ENCODE data around the gene SMIM14.

Gene SMIM14

GRCh38 chr4:39597695-39598381 is 40.8 kb downstream of the SMIM14 start:
- Histone ChIP-seq H3K36me3 (ENCODE audit: control insufficient read depth, insufficient read depth, low read length) (no peaks in the 10 kb centered on the region), H3K4me3 (ENCODE audit: extremely low read depth, insufficient read depth, low read length, poor library complexity, severe bottlenecking) (no peak overlapping the region), H3K4me1 (ENCODE audit: control insufficient read depth, insufficient read depth, low read length, poor library complexity, severe bottlenecking) (no peaks in the 10 kb centered on the region), H3K27ac (ENCODE audit: low read depth, low read length, severe bottlenecking) (no peak overlapping the region), H3K9me3 (ENCODE audit: control insufficient read depth, low read length) (no peaks in the 10 kb centered on the region)
- WGBS, 2 experiments (ENCODE audit: insufficient coverage in 2 of 2): 78 to 100% methylated on average over 1 to 2 of the region's 3 CpGs

GRCh38 chr4:39596971-39597370 is 41.7 kb downstream of the SMIM14 start:
- 67 to 100% methylated on average over 1 to 2 of the region's 3 CpGs for WGBS, 2 experiments (ENCODE audit: insufficient coverage in 2 of 2)
- no peak overlapping the region for H3K27ac ChIP-seq (ENCODE audit: low read depth, low read length, severe bottlenecking)
- no peaks in the 10 kb centered on the region for H3K4me1 ChIP-seq (ENCODE audit: control insufficient read depth, insufficient read depth, low read length, poor library complexity, severe bottlenecking)
- H3K4me3 ChIP-seq (ENCODE audit: extremely low read depth, insufficient read depth, low read length, poor library complexity, severe bottlenecking): no peak overlapping the region
- no peaks in the 10 kb centered on the region for H3K36me3 ChIP-seq (ENCODE audit: control insufficient read depth, insufficient read depth, low read length)
- no peaks in the 10 kb centered on the region for H3K9me3 ChIP-seq (ENCODE audit: control insufficient read depth, low read length)

DNA sequence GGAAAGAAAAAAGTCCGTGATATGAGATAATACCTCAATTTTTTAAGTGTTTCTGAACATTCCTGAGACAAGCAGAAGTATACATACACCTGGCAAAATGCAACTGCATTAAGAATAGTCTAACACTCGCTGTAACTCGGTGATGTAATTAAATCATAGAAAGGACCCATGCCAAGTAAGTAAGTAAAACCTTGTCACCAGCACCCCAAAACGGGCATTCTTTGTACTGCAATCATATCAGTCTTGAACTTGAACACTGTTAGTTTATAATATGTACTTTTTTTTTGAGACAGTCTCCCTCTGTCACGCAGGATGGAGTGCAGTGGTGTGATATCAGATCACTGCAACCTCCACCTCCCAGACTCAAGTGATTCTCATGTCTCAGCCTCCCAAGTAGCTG is 47.4 kb downstream of the SMIM14 start:
- WGBS, 2 experiments (ENCODE audit: insufficient coverage in 2 of 2): 87 to 93% methylated on average over 2 to 4 of the region's 5 CpGs
- no peak overlapping the region for H3K4me3 ChIP-seq (ENCODE audit: extremely low read depth, insufficient read depth, low read length, poor library complexity, severe bottlenecking)

GRCh38 chr4:39587881-39588280 is 50.8 kb downstream of the SMIM14 start:
- Histone ChIP-seq H3K36me3 (ENCODE audit: control insufficient read depth, insufficient read depth, low read length) (no peaks in the 10 kb centered on the region), H3K4me1 (ENCODE audit: control insufficient read depth, insufficient read depth, low read length, poor library complexity, severe bottlenecking) (no peaks in the 10 kb centered on the region), H3K9me3 (ENCODE audit: control insufficient read depth, low read length) (no peaks in the 10 kb centered on the region), H3K4me3 (ENCODE audit: extremely low read depth, insufficient read depth, low read length, poor library complexity, severe bottlenecking) (no peak overlapping the region), H3K27ac (ENCODE audit: low read depth, low read length, severe bottlenecking) (peak overlapping the region; percentile 13)
- 67 to 86% methylated on average over 1 of the region's 3 CpGs for WGBS, 2 experiments (ENCODE audit: insufficient coverage in 2 of 2)

More for the DNA sequence above, 47.4 kb downstream of the SMIM14 start:
- Histone ChIP-seq H3K27ac (ENCODE audit: low read depth, low read length, severe bottlenecking) (no peak overlapping the region), H3K9me3 (ENCODE audit: control insufficient read depth, low read length) (no peaks in the 10 kb centered on the region), H3K36me3 (ENCODE audit: control insufficient read depth, insufficient read depth, low read length) (no peaks in the 10 kb centered on the region), H3K4me1 (ENCODE audit: control insufficient read depth, insufficient read depth, low read length, poor library complexity, severe bottlenecking) (no peaks in the 10 kb centered on the region)

- peaks cover 4% of the 10 kb centered on the region for H3K4me1 ChIP-seq (ENCODE audit: control insufficient read depth, insufficient read depth, low read length, poor library complexity, severe bottlenecking)
- H3K36me3 ChIP-seq (ENCODE audit: control insufficient read depth, insufficient read depth, low read length): peaks cover 5% of the 10 kb centered on the region
- H3K27ac ChIP-seq (ENCODE audit: low read depth, low read length, severe bottlenecking): no peak overlapping the region
- WGBS, 2 experiments (ENCODE audit: insufficient coverage in 2 of 2): 80% methylated on average over 1 of the region's 5 CpGs; no CpG with 5 or more reads in 1 of the 2 experiments
- H3K9me3 ChIP-seq (ENCODE audit: control insufficient read depth, low read length): no peaks in the 10 kb centered on the region
- H3K4me3 ChIP-seq (ENCODE audit: extremely low read depth, insufficient read depth, low read length, poor library complexity, severe bottlenecking): no peak overlapping the region
Measured at GRCh38 chr4:39574946-39575345, 63.7 kb downstream of the SMIM14 start.

DNA sequence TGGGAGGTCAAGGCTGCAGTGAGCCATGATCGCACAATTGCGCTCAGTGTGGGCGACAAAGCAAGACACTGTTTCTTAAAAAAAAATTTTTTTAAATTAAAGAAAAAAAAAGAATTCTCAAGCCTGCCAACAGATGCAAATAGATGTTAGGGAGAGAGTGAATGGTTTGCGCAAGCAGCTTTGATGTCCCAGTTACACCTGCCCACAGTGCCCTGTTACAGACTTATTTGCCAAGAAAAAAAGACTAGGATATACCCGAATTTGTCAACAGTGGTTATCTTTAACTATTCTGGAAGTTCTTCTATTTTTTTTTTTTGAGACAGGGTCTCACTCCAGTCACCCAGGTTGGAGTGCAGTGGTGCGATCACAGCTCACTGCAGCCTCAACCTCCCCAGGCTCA is 67.2 kb downstream of the SMIM14 start:
- no peak overlapping the region for H3K27ac ChIP-seq (ENCODE audit: low read depth, low read length, severe bottlenecking)
- 75 to 90% methylated on average over 2 of the region's 6 CpGs for WGBS, 2 experiments (ENCODE audit: insufficient coverage in 2 of 2)
- H3K36me3 ChIP-seq (ENCODE audit: control insufficient read depth, insufficient read depth, low read length): peaks cover 5% of the 10 kb centered on the region
- no peaks in the 10 kb centered on the region for H3K9me3 ChIP-seq (ENCODE audit: control insufficient read depth, low read length)
- H3K4me3 ChIP-seq (ENCODE audit: extremely low read depth, insufficient read depth, low read length, poor library complexity, severe bottlenecking): no peak overlapping the region
- peaks cover 4% of the 10 kb centered on the region for H3K4me1 ChIP-seq (ENCODE audit: control insufficient read depth, insufficient read depth, low read length, poor library complexity, severe bottlenecking)

GRCh38 chr4:39571054-39571453 is 67.6 kb downstream of the SMIM14 start:
- H3K4me3 ChIP-seq (ENCODE audit: extremely low read depth, insufficient read depth, low read length, poor library complexity, severe bottlenecking): no peak overlapping the region
- peaks cover 5% of the 10 kb centered on the region for H3K36me3 ChIP-seq (ENCODE audit: control insufficient read depth, insufficient read depth, low read length)
- H3K4me1 ChIP-seq (ENCODE audit: control insufficient read depth, insufficient read depth, low read length, poor library complexity, severe bottlenecking): peaks cover 4% of the 10 kb centered on the region
- peaks cover 1% of the 10 kb centered on the region for H3K9me3 ChIP-seq (ENCODE audit: control insufficient read depth, low read length)
- WGBS, 2 experiments (ENCODE audit: insufficient coverage in 2 of 2): 83 to 100% methylated on average over 3 to 4 of the region's 4 CpGs
- H3K27ac ChIP-seq (ENCODE audit: low read depth, low read length, severe bottlenecking): no peak overlapping the region

DNA sequence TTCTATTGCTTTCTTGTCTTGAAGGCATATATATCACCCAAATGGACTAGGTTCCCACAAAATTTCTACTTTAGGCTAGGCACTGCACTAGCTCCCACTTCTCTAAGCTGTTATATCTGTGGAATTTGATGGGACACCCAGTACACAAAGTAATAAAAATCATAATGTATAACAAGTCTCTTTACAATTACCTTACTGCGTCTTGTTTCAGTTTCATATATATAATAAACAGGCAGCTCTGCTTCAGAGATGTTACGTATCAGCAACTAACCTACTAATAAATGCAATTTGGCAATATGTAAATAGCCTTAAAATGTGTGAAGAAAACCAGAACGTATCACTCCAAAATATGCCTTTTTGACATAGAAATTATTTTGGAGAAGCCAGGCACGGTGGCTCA is 69.5 kb downstream of the SMIM14 start:
- Histone ChIP-seq H3K4me1 (ENCODE audit: control insufficient read depth, insufficient read depth, low read length, poor library complexity, severe bottlenecking) (peaks cover 4% of the 10 kb centered on the region), H3K36me3 (ENCODE audit: control insufficient read depth, insufficient read depth, low read length) (peaks cover 18% of the 10 kb centered on the region), H3K9me3 (ENCODE audit: control insufficient read depth, low read length) (peaks cover 13% of the 10 kb centered on the region), H3K4me3 (ENCODE audit: extremely low read depth, insufficient read depth, low read length, poor library complexity, severe bottlenecking) (no peak overlapping the region), H3K27ac (ENCODE audit: low read depth, low read length, severe bottlenecking) (no peak overlapping the region)
- WGBS, 2 experiments (ENCODE audit: insufficient coverage in 2 of 2): 90 to 100% methylated on average over 1 of the region's 4 CpGs

GRCh38 chr4:39568805-39569204 is 69.9 kb downstream of the SMIM14 start:
- Histone ChIP-seq H3K4me1 (ENCODE audit: control insufficient read depth, insufficient read depth, low read length, poor library complexity, severe bottlenecking) (peaks cover 4% of the 10 kb centered on the region), H3K36me3 (ENCODE audit: control insufficient read depth, insufficient read depth, low read length) (peaks cover 19% of the 10 kb centered on the region), H3K27ac (ENCODE audit: low read depth, low read length, severe bottlenecking) (no peak overlapping the region), H3K4me3 (ENCODE audit: extremely low read depth, insufficient read depth, low read length, poor library complexity, severe bottlenecking) (no peak overlapping the region), H3K9me3 (ENCODE audit: control insufficient read depth, low read length) (peaks cover 13% of the 10 kb centered on the region)
- 100% methylated on average over 1 of the region's 3 CpGs; no CpG with 5 or more reads in 1 of the 2 experiments for WGBS, 2 experiments (ENCODE audit: insufficient coverage in 2 of 2)

DNA sequence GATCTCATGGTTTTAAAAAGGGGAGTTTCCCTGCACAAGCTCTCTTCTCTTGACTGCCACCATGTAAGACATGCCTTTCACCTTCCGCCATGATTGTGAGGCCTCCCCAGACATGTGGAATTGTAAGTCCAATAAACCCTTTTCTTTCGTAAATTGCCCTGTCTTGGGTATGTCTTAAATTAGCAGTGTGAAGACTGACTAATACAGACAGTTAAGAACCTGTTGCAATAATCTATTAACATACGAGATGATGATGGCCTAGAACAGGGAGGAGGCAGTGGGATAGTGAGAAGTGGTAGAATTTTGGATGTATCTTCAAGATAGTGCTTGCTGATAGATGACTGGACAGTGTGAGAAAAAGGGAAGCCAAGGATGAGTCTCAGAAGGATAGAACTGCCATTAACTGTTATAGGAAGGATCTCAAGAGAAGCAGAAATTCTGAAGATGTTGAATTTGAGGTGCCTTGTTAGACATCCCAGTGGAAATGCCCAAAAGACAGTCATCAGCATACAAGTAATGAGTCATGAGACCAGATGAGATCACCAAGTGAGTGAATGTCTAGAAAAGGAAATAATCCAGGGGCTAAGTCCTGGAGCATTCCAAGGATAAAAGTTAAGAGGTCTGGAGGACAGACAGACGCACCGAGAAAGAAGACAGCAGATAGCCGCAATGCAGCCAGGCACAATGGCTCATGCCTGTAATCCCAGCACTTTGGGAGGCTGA is 72.6 kb downstream of the SMIM14 start:
- H3K4me1 ChIP-seq (ENCODE audit: control insufficient read depth, insufficient read depth, low read length, poor library complexity, severe bottlenecking): peaks cover 2% of the 10 kb centered on the region
- no peak overlapping the region for H3K27ac ChIP-seq (ENCODE audit: low read depth, low read length, severe bottlenecking)
- 89 to 95% methylated on average over 4 to 5 of the region's 6 CpGs for WGBS, 2 experiments (ENCODE audit: insufficient coverage in 2 of 2)
- H3K36me3 ChIP-seq (ENCODE audit: control insufficient read depth, insufficient read depth, low read length): peaks cover 17% of the 10 kb centered on the region
- H3K4me3 ChIP-seq (ENCODE audit: extremely low read depth, insufficient read depth, low read length, poor library complexity, severe bottlenecking): no peak overlapping the region
- H3K9me3 ChIP-seq (ENCODE audit: control insufficient read depth, low read length): peaks cover 13% of the 10 kb centered on the region

DNA sequence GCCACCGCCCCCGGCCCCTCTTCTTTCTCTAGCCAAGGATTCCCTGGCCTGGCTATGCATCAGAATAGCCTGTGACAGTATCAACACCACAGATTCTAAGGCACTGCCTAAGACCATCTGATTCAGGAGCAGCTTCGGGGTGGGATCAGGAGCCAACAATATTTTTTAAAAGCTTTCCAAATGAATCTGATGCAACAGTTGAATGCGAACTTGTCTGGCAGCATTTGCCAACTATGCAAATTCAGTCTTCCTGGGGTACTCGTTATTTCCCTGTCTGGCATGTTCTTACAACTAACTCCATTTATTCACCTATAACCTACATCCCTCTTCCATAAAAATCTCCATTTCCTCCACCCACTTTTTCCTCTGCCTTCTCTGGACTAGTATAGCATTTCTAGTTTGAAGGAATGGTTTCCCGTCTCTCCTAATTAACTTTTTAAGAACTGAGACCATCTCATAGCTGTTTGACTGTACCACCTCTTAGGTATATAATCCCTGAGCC is 75.3 kb downstream of the SMIM14 start:
- peaks cover 14% of the 10 kb centered on the region for H3K36me3 ChIP-seq (ENCODE audit: control insufficient read depth, insufficient read depth, low read length)
- H3K9me3 ChIP-seq (ENCODE audit: control insufficient read depth, low read length): peaks cover 13% of the 10 kb centered on the region
- WGBS, 2 experiments (ENCODE audit: insufficient coverage in 2 of 2): 88 to 90% methylated on average over 6 of the region's 6 CpGs
- H3K4me3 ChIP-seq (ENCODE audit: extremely low read depth, insufficient read depth, low read length, poor library complexity, severe bottlenecking): no peak overlapping the region
- no peak overlapping the region for H3K27ac ChIP-seq (ENCODE audit: low read depth, low read length, severe bottlenecking)
- peaks cover under 1% of the 10 kb centered on the region for H3K4me1 ChIP-seq (ENCODE audit: control insufficient read depth, insufficient read depth, low read length, poor library complexity, severe bottlenecking)

Measured in mesodermal cell (in vitro differentiated cells).